Lung (tissue), 16 donors: ENCODE data around the gene PLA2G2F. TPM values are rescaled to one million over a fixed set of nuclear protein-coding genes. Genes with fewer than 3 reads are reported as not detected.

ENCODE experiments used
- ATAC-seq: fragments of 200-7000 bp; cut with Tn5 transposase; one replicate; pipeline ENCODE4 v1.9.1; 2020; ENCODE audit warnings: moderate number of reproducible peaks; ENCODE audit not compliant: insufficient read depth, low FRiP score
- DNase-seq, 3 donors: peaks; one replicate each; pipeline ENCODE4 v3.0.0-alpha.2; 2013 to 2017
- H3K27ac ChIP-seq, 2 donors: one replicate each; pipeline ENCODE4 v1.5.1; 2013; ENCODE audit warnings: mild to moderate bottlenecking in 2 of 2, moderate library complexity in 2 of 2, control low read depth in 1 of 2, inconsistent platforms in 1 of 2, low read depth in 1 of 2, low read length in 1 of 2
- H3K27me3 ChIP-seq, 3 donors: one replicate each; pipeline ENCODE4 v1.5.1; 2013; ENCODE audit warnings: low read length in 2 of 3; ENCODE audit not compliant: control insufficient read depth in 3 of 3, insufficient read depth in 3 of 3
- H3K36me3 ChIP-seq, 4 donors: one replicate each; pipeline ENCODE4 v1.5.1; 2013; ENCODE audit warnings: low read length in 4 of 4, mild to moderate bottlenecking in 1 of 4, moderate library complexity in 1 of 4; ENCODE audit not compliant: control insufficient read depth in 4 of 4, insufficient read depth in 4 of 4
- H3K4me1 ChIP-seq, 5 donors: one replicate each; pipeline ENCODE4 v1.5.1; 2013; ENCODE audit warnings: low read length in 5 of 5, mild to moderate bottlenecking in 2 of 5, moderate library complexity in 1 of 5; ENCODE audit not compliant: control insufficient read depth in 5 of 5, insufficient read depth in 5 of 5
- H3K4me3 ChIP-seq: one replicate; pipeline ENCODE4 v1.5.1; 2013; ENCODE audit warnings: mild to moderate bottlenecking, control low read depth, moderate library complexity
- H3K9ac ChIP-seq, 2 donors: one replicate each; pipeline ENCODE4 v1.5.1; 2013; ENCODE audit warnings: low read length in 2 of 2, control low read depth in 1 of 2; ENCODE audit not compliant: insufficient read depth in 1 of 2
- H3K9me3 ChIP-seq, 4 donors: one replicate each; pipeline ENCODE4 v1.5.1; 2013; ENCODE audit warnings: low read length in 3 of 4, mild to moderate bottlenecking in 1 of 4, moderate library complexity in 1 of 4; ENCODE audit not compliant: control insufficient read depth in 4 of 4, insufficient read depth in 3 of 4
- CTCF ChIP-seq: IDR thresholded peaks from 2 replicates; pipeline ENCODE4 v1.5.1; 2012; ENCODE audit warnings: mild to moderate bottlenecking; ENCODE audit errors: control extremely low read depth, extremely low read depth
- WGBS, 2 donors: extraction: QIAGEN DNeasy Blood & Tissue Kit; methylation state at CpG; one replicate each; pipeline ENCODE4 v1.1.7; 2013; 5-methylcytosine and 5-hydroxymethylcytosine counted together
- long read RNA-seq, 5 donors: transcript quantifications; one replicate each; lab custom pipeline, GENCODE V29; 2026
- polyA plus RNA-seq, 2 donors: library from polyadenylated mRNA; stranded (reverse); fragments of 200-250 nt; gene quantifications; one replicate each; pipeline ENCODE4 v1.2.1, GENCODE V29; 2013
- total RNA-seq, 2 donors: library from RNA; depleted of rRNA in 1 of 2; stranded (reverse); fragments of >200 nt in 1 of 2; gene quantifications; one replicate each; pipeline ENCODE4 v1.2.1, GENCODE V29; 2014 to 2021
- donor health status: control.
- donor health status: control.
- donor health status: Bipolar disorder and iron deficiency.
- donor health status: healthy.
- donor health status: DM: yes; HTN: yes; CAD: no.

The PLA2G2F gene
- total RNA-seq = not detected
- polyA plus RNA-seq = not detected
- long read RNA-seq, donor 1 = 0 reads
- long read RNA-seq, donor 2 = 0 reads
- long read RNA-seq, donor 3 = 0 reads
- long read RNA-seq, donor 4 = 0 reads
- long read RNA-seq, donor 5 = 0 reads

DNA sequence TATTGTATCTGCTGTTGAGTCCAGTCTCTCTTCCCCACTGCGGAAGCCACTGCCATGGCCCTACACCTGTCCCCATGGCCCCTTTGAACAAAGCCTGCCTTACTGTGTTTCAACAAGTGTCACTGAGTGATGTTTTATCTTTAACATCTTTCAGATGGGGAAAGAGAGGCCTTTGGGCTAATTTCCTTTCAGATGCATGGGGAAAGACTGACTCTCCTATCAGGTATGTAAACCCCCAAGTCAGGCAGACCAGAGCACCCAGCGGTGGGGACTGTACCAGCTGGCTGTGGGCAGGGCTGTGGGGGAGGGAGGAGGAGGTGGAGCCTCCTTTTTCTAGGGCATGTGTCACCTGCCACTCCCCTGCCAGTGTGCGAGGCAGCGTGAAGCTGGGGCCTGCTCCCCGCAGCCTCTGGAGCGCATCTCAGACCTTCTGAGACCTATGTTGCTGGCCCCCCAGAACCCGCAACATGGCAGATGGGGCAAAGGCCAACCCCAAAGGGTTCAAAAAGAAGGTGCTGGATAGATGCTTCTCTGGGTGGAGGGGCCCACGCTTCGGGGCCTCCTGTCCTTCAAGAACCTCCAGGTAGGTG lies at the start of gene PLA2G2F:
TSS of gene PLA2G2F (plus strand) at position 363 of the 590 bp plus-strand sequence. CDS start at position 468, 105 bp downstream.
- DNase-seq = no peak
- H3K9ac ChIP-seq = no peak within 1 kb of the TSS
- H3K27me3 ChIP-seq = no peaks in the 10 kb centered on the region
- H3K27ac ChIP-seq = no peak within 1 kb of the TSS
- no peaks in the 10 kb centered on the region for H3K36me3 ChIP-seq
- TF ChIP-seq CTCF = no peak
- no peaks in the 10 kb centered on the region for H3K9me3 ChIP-seq
- ATAC-seq = no peak
- H3K4me1 ChIP-seq = peaks cover 0 to 10% (median 0%) of the 10 kb centered on the region in 5 donors
- WGBS, 2 donors = 90 to 95% methylated on average over 9 of the region's 9 CpGs
- H3K4me3 ChIP-seq = no peak within 1 kb of the TSS

- WGBS, 2 donors = 85 to 90% methylated on average over 19 of the region's 19 CpGs
- H3K4me3 ChIP-seq = no peak overlapping the region
Observed at GRCh38 chr1:20089328-20090077, 49.6 kb upstream of the PLA2G2F start.

DNA sequence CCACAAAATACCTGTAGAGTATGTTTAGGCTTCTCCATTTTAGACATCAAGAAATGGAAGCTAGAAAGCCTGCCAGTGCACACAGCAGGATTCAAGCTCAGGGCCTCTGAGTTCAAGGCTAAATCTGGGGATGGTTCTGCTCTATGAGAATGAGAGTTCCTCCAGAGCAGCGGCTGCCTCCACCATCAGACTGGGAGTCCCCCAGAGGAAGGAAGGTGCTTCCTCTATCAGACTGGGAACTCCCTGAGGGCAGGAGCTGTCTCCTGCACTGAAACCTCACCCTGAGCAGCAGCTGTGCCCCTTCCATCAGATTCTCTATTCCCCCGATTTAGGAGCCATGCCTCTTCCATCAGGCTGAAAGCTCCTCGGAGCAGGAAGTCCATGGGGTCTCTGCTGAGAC lies 49.0 kb upstream of the PLA2G2F start:
- Histone ChIP-seq H3K9ac (no peak overlapping the region), H3K9me3 (no peaks in the 10 kb centered on the region), H3K4me3 (no peak overlapping the region), H3K27me3 (peaks cover 0 to 25% (median 0%) of the 10 kb centered on the region in 3 donors), H3K27ac (no peak overlapping the region), H3K4me1 (peaks cover 0 to 3% (median 0%) of the 10 kb centered on the region in 5 donors), H3K36me3 (no peaks in the 10 kb centered on the region)
- no peak for ATAC-seq
- no peak for DNase-seq
- no peak for TF ChIP-seq CTCF
- 83 to 85% methylated on average over 3 of the region's 3 CpGs for WGBS, 2 donors

More at GRCh38 chr1:20089328-20090077, 49.6 kb upstream of the PLA2G2F start:
- TF ChIP-seq CTCF = no peak
- Histone ChIP-seq H3K4me1 (peaks cover 0 to 3% (median 0%) of the 10 kb centered on the region in 5 donors), H3K9ac (no peak overlapping the region), H3K27me3 (peaks cover 0 to 25% (median 0%) of the 10 kb centered on the region in 3 donors), H3K36me3 (no peaks in the 10 kb centered on the region), H3K9me3 (no peaks in the 10 kb centered on the region), H3K27ac (no peak overlapping the region)
- DNase-seq (no peak), ATAC-seq (no peak)
